Fibroblast of mammary gland (primary cell): ENCODE measurements around the gene ACTR3C.

Experiments used
- DNase-seq: peaks from one replicate; pipeline ENCODE4 v3.0.0-alpha.2; 2010; ENCODE audit warnings: low read depth
- H3K4me3 ChIP-seq: 2 replicates; pipeline ENCODE4 v1.5.1; 2011; ENCODE audit warnings: low read depth, mild to moderate bottlenecking, low read length, moderate library complexity; ENCODE audit not compliant: control insufficient read depth
- TF ChIP-seq, protein P1 (sequence below): conservative IDR thresholded peaks from 2 replicates; pipeline ENCODE4 v1.5.1; 2011; ENCODE audit warnings: low read depth, low read length, inconsistent platforms; ENCODE audit not compliant: control insufficient read depth, insufficient read depth

The ACTR3C gene

DNA sequence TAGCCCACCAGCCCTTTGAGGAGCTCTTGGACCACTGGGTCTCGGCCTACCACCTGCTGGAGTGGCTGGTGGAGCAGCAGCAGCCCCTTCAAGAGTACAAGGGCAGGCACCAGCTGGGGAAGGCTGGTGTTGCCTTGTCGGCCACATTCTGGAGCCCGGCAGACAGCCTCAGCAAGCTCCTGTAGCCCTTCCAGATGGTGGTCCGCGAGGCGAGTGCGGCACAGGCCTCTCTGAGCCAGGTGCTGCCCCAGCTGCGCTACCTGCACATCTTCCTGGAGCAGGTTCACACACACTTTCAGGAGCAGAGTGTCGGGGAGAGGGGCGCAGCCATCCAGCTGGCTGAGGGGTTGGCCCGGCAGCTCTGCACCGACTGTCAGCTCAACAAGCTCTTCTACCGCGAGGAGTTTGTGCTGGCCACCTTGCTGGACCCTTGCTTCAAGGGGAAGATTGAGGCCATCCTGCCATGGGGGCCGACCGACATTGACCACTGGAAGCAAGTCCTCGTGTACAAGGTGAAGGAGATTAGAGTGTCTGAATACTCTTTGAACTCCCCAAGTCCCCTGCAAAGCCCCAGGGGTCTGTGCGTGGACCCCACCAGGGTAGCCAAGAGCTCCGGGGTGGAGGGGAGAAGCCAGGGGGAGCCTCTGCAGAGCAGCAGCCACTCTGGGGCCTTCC lies 7.0 kb upstream of the ACTR3C start:
- TF ChIP-seq, protein P1, sequence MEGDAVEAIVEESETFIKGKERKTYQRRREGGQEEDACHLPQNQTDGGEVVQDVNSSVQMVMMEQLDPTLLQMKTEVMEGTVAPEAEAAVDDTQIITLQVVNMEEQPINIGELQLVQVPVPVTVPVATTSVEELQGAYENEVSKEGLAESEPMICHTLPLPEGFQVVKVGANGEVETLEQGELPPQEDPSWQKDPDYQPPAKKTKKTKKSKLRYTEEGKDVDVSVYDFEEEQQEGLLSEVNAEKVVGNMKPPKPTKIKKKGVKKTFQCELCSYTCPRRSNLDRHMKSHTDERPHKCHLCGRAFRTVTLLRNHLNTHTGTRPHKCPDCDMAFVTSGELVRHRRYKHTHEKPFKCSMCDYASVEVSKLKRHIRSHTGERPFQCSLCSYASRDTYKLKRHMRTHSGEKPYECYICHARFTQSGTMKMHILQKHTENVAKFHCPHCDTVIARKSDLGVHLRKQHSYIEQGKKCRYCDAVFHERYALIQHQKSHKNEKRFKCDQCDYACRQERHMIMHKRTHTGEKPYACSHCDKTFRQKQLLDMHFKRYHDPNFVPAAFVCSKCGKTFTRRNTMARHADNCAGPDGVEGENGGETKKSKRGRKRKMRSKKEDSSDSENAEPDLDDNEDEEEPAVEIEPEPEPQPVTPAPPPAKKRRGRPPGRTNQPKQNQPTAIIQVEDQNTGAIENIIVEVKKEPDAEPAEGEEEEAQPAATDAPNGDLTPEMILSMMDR, result no peak
- no peak overlapping the region for H3K4me3 ChIP-seq
- no peak for DNase-seq

DNA sequence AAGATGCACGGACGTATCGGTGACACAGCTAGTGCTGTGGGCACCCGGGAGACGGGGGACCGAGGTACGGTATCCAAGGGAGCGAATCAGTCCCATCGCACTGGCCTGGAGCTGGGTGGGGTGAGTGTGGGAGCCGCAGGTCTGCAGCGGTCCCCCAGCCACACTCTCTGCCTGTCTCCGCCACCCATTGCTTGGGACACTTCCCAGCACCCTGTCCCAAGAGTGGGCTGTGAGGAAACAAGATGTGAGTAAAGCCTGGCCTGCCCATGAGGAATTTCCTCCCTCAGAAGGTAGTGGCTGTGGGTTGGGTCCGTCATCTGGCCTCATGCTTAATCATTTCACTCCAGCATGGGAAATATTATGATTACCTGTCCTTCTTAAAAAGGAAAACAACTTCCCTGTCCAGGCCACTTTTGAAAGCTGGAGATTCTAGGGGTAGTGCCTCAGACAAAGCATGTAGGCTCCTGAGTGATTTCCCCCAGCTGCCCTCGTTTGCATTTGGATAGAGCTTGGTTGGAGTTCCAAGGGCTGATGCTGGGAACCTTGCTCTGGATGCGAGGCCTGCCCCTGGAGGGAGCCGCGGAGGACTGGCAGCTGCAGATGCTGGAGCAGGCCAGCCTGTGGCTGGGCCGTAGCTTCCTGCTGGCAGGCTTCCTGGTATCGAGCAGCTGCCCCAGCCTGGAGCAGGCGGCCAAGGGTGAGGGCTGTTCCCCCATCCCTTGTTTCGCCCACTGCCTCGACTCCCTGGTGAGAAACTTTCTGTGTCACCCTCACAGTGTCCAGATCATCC lies 6.2 kb upstream of the ACTR3C start:
- TF ChIP-seq, protein P1, result no peak
- DNase-seq, result no peak
- no peak overlapping the region for H3K4me3 ChIP-seq

DNA sequence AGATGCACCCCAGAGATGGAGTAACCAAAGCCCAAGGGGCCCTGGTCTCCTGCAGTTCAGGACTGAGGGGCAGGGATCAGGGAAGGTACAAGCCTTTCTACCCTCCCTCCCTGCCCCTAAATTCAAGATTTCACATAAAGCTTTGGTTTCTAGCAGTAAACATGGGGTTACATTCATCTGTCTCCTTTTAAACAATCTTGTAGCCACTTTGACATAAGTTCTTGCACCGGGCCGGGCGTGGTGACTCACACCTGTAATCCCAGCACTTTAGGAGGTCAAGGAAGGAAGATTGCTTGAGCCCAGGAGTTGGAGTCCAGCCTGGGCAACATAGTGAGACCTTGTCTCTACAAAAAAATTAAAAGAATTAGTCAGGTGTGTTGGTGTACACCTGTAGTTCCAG lies 4.0 kb upstream of the ACTR3C start:
- no peak overlapping the region for H3K4me3 ChIP-seq
- DNase-seq, result no peak
- TF ChIP-seq, protein P1, result no peak

DNA sequence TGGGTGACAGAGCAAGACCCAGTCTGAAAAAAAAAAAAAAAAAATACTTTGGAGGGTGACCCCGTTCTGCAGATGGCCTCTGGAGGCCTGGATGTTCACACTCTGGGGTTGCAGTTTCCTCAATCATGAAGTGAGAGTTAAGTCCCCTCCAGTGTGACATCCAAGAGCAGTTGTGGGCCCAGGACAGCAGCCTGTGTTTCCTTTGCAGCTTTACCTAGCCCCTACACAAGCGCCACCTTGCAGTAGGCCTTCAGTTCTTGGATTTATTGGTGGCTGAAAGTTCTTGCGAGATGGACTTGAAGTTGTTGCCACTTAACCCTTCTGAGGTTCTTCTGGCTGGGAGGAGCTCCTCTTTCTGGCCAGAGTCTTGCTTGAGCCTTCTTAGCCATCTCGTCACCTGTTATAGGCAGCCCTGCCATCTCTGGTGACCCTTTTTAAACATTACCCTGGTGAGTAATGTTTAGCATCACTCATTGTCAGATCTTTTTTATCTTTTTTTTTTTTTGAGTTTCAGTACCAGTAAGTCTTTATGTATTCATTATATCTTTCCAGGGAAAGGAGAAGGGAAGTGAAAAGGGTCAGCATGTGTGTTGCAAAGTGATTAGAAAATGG lies 3.4 kb upstream of the ACTR3C start:
- no peak overlapping the region for H3K4me3 ChIP-seq
- DNase-seq, result no peak
- TF ChIP-seq, protein P1, result no peak

DNA sequence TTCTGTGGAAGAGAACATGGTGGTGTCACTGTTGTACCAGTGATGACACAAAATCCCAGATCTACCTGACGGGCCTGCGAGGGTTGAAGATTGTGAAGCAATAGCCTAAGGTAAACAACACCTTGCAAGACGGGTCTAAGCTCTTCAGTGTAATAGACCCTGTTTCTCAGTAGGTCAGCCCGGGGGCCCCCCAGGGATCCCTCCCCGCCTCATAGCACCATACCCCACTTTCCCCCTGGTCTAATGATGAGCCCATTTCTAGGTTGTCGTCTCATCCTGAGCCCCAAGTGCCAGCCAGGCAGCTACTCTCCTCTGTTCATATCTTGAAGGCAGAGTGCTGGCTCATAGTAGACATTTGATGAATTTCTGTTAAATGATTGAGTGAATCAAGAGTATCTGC lies 2.6 kb upstream of the ACTR3C start:
- DNase-seq, result no peak
- TF ChIP-seq, protein P1, result no peak
- H3K4me3 ChIP-seq, result no peak overlapping the region

DNA sequence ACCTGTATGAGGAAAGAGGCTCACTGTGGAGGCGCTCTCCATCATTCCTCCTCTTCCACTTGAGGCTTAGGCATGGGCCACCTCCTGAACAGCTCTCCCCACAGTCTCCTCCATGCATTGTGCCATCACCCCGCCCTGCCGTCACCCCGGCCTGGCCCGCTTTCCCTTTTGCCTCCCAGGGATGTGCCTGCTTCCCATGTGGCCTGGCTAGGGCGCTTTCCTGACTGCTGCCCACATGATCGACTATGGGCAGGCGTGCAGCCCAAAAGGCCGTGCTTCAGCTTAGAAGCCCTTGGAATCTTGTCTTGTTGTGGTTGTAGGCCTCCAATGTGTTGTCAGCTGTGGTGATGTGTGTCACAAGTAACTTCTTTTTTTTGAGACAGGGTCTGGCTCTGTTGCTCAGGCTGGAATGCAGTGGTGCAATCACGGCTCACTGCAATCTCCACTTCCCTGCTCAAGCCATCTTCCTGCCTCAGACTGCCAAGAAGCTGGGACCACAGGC lies 1.8 kb upstream of the ACTR3C start:
- DNase-seq, result peak; percentile 26
- TF ChIP-seq, protein P1, result no peak
- H3K4me3 ChIP-seq, result no peak overlapping the region
